SK-N-SH treated with all-trans-retinoic acid at 6 μM for 48 hours (cell line): ENCODE measurements around the gene MYT1.

ENCODE experiments used
- ATAC-seq: fragments of 200-7000 bp; cut with Tn5 transposase; 3 replicates; pipeline ENCODE4 v1.9.1; 2020; ENCODE audit warnings: mild to moderate bottlenecking, moderate library complexity
- ARNTL ChIP-seq: fragments of 450-650 bp; formaldehyde crosslinking; IDR thresholded peaks from 2 replicates; pipeline ENCODE4 v1.5.0; 2020; ENCODE audit warnings: low read depth, mild to moderate bottlenecking, moderate library complexity, borderline replicate concordance
- BACH2 ChIP-seq: fragments of 250-450 bp; sonication (Bioruptor Pico); IDR thresholded peaks from 2 replicates; pipeline ENCODE4 v1.9.0; 2021; ENCODE audit warnings: mild to moderate bottlenecking, borderline replicate concordance
- CSDC2 ChIP-seq: fragments of 250-450 bp; sonication (Bioruptor Pico); IDR thresholded peaks from 2 replicates; pipeline ENCODE4 v1.5.0; 2020; ENCODE audit warnings: mild to moderate bottlenecking, moderate library complexity
- ESRRG ChIP-seq: fragments of 250-450 bp; sonication (Bioruptor Pico); IDR thresholded peaks from 2 replicates; pipeline ENCODE4 v1.6.1; 2021; ENCODE audit warnings: mild to moderate bottlenecking
- GLIS3 ChIP-seq: fragments of 250-450 bp; sonication (Bioruptor Pico); IDR thresholded peaks from 2 replicates; pipeline ENCODE4 v1.5.0; 2020; ENCODE audit warnings: mild to moderate bottlenecking, moderate library complexity
- ISL1 ChIP-seq: fragments of 250-450 bp; sonication (Bioruptor Pico); IDR thresholded peaks from 2 replicates; pipeline ENCODE4 v2.1.2; 2022; ENCODE audit warnings: mild to moderate bottlenecking, moderate library complexity
- OSR1 ChIP-seq: fragments of 250-450 bp; sonication (Bioruptor Pico); IDR thresholded peaks from 2 replicates; pipeline ENCODE4 v1.8.0; 2022; ENCODE audit warnings: moderate library complexity, mild to moderate bottlenecking, inconsistent platforms
- PPARA ChIP-seq: fragments of 250-450 bp; sonication (Bioruptor Pico); IDR thresholded peaks from 2 replicates; pipeline ENCODE4 v1.5.0; 2020; ENCODE audit warnings: mild to moderate bottlenecking, borderline replicate concordance
- RARB ChIP-seq: fragments of 250-450 bp; sonication (Bioruptor Pico); IDR thresholded peaks from 2 replicates; pipeline ENCODE4 v1.8.0; 2021; ENCODE audit warnings: mild to moderate bottlenecking, moderate library complexity
- TCF4 ChIP-seq: fragments of 250-450 bp; sonication (Bioruptor Pico); IDR thresholded peaks from 2 replicates; pipeline ENCODE4 v1.8.0; 2021; ENCODE audit warnings: mild to moderate bottlenecking, moderate library complexity, borderline replicate concordance
- TOX ChIP-seq: fragments of 250-450 bp; sonication (Bioruptor Pico); IDR thresholded peaks from 2 replicates; pipeline ENCODE4 v1.8.0; 2021; ENCODE audit warnings: mild to moderate bottlenecking, moderate library complexity, borderline replicate concordance
- ZFP3 ChIP-seq: fragments of 250-450 bp; sonication (Bioruptor Pico); IDR thresholded peaks from 2 replicates; pipeline ENCODE4 v1.5.0; 2020; ENCODE audit warnings: mild to moderate bottlenecking, moderate library complexity
- ZFP30 ChIP-seq: fragments of 450-650 bp; formaldehyde crosslinking; IDR thresholded peaks from 2 replicates; pipeline ENCODE4 v1.5.0; 2022; ENCODE audit warnings: mild to moderate bottlenecking, moderate library complexity
- ZNF565 ChIP-seq: fragments of 450-650 bp; formaldehyde crosslinking; conservative IDR thresholded peaks from 2 replicates; pipeline ENCODE4 v1.5.0; 2020; ENCODE audit warnings: low read depth, mild to moderate bottlenecking, moderate library complexity
- ZNF70 ChIP-seq: fragments of 450-650 bp; formaldehyde crosslinking; IDR thresholded peaks from 2 replicates; pipeline ENCODE4 v1.5.0; 2020; ENCODE audit warnings: mild to moderate bottlenecking, moderate library complexity
- TF ChIP-seq, protein P1 (sequence below): fragments of 250-450 bp; sonication (Bioruptor Pico); IDR thresholded peaks from 2 replicates; pipeline ENCODE4 v1.8.0; 2021; ENCODE audit warnings: low read depth, mild to moderate bottlenecking, moderate library complexity, borderline replicate concordance
- TF ChIP-seq, protein P2 (sequence below): fragments of 250-450 bp; sonication (Bioruptor Pico); IDR thresholded peaks from 2 replicates; pipeline ENCODE4 v1.8.0; 2020; ENCODE audit warnings: mild to moderate bottlenecking, moderate library complexity, borderline replicate concordance
- TF ChIP-seq, protein P3 (sequence below): fragments of 250-450 bp; sonication (Bioruptor Pico); IDR thresholded peaks from 2 replicates; pipeline ENCODE4 v1.5.1; 2021; ENCODE audit warnings: mild to moderate bottlenecking, moderate library complexity
- TF ChIP-seq, protein P4 (sequence below): fragments of 250-450 bp; sonication (Bioruptor Pico); IDR thresholded peaks from 2 replicates; pipeline ENCODE4 v1.5.1; 2020; ENCODE audit warnings: low read depth, mild to moderate bottlenecking, moderate library complexity
- TF ChIP-seq, protein P5 (sequence below): fragments of 250-450 bp; sonication (Bioruptor Pico); IDR thresholded peaks from 2 replicates; pipeline ENCODE4 v1.5.0; 2020; ENCODE audit warnings: mild to moderate bottlenecking, moderate library complexity

MYT1 gene

DNA sequence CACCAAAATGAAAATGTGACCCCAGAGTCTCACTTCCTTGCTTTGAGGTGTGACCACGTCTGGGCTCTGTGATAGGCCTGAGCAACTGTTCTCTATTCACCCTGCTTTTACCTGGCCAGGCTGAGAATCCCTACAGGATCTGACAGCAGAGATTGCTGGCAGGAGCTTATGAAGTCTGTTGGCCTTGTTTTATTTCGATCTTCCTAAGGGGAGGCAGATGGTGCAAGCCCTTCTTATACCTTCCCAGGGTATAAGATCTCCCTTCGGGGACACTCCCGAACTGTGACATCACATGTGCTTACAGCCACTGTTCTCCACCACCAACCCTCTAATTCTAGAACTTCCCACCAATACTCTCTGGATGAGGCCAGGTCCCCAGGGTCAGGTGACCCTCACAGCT lies 26.8 kb downstream of the MYT1 start:
- TF ChIP-seq ISL1 (no peak), GLIS3 (CRISPR knock-in tag) (no peak), BACH2 (CRISPR knock-in tag) (no peak), ZFP3 (CRISPR knock-in tag) (no peak), ZNF565 (CRISPR knock-in tag) (no peak), OSR1 (CRISPR knock-in tag) (no peak), TOX (CRISPR knock-in tag) (no peak), CSDC2 (no peak), PPARA (CRISPR knock-in tag) (no peak)
- TF ChIP-seq, protein P1, sequence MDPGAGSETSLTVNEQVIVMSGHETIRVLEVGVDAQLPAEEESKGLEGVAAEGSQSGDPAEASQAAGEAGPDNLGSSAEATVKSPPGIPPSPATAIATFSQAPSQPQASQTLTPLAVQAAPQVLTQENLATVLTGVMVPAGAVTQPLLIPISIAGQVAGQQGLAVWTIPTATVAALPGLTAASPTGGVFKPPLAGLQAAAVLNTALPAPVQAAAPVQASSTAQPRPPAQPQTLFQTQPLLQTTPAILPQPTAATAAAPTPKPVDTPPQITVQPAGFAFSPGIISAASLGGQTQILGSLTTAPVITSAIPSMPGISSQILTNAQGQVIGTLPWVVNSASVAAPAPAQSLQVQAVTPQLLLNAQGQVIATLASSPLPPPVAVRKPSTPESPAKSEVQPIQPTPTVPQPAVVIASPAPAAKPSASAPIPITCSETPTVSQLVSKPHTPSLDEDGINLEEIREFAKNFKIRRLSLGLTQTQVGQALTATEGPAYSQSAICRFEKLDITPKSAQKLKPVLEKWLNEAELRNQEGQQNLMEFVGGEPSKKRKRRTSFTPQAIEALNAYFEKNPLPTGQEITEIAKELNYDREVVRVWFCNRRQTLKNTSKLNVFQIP = no peak
- TF ChIP-seq, protein P2, sequence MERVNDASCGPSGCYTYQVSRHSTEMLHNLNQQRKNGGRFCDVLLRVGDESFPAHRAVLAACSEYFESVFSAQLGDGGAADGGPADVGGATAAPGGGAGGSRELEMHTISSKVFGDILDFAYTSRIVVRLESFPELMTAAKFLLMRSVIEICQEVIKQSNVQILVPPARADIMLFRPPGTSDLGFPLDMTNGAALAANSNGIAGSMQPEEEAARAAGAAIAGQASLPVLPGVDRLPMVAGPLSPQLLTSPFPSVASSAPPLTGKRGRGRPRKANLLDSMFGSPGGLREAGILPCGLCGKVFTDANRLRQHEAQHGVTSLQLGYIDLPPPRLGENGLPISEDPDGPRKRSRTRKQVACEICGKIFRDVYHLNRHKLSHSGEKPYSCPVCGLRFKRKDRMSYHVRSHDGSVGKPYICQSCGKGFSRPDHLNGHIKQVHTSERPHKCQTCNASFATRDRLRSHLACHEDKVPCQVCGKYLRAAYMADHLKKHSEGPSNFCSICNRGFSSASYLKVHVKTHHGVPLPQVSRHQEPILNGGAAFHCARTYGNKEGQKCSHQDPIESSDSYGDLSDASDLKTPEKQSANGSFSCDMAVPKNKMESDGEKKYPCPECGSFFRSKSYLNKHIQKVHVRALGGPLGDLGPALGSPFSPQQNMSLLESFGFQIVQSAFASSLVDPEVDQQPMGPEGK (CRISPR knock-in tag) = no peak
- TF ChIP-seq, all 23 proteins: peak for 0
- no peak for ATAC-seq

DNA sequence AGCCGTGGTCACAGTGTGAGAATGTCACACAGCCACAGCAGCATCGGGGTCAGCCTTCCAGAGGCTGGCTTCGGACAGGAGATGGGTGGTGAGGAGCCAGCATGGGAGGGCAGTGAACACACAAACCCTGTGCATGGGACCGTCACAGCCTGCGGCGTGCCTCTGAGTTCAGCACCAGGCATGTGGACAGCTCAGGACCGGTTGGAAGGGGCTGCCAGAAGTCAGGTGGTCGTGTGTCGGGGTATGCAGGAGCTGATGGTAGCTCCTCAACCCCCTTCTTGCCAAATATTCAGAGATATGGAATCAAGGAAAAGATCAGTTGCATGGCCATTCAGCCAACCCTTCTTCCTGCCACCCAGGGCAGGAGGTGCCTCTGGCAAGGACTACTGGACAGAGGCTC lies 28.2 kb downstream of the MYT1 start:
- no peak for ATAC-seq
- TF ChIP-seq ZNF70 (CRISPR knock-in tag) (no peak), ZFP3 (CRISPR knock-in tag) (no peak)

DNA sequence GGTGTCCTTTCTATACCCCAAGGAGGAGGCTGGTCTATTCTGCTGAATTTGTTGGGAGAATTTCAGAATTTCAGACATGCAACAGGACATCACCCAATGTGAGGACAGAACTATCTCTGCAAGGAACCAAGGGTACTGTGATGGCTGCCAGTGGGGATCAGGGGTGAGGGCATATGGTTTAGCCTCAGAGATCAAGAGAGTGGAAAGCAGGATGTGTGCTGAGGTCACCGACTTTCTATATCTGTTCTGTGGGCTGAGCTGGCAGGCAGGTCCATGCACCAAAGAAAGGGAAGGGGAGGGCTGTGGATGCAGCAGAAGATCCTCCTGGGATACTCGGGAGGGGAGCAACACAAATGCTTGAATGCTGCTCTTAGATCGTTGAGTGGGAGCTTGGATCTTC lies 28.8 kb downstream of the MYT1 start:
- no peak for ATAC-seq
- TF ChIP-seq PPARA (CRISPR knock-in tag) (no peak), ZFP30 (no peak), GLIS3 (CRISPR knock-in tag) (no peak), ZNF565 (CRISPR knock-in tag) (no peak), TCF4 (no peak)
- TF ChIP-seq, protein P2 (CRISPR knock-in tag) = no peak
- TF ChIP-seq, all 23 proteins: peak for 0

DNA sequence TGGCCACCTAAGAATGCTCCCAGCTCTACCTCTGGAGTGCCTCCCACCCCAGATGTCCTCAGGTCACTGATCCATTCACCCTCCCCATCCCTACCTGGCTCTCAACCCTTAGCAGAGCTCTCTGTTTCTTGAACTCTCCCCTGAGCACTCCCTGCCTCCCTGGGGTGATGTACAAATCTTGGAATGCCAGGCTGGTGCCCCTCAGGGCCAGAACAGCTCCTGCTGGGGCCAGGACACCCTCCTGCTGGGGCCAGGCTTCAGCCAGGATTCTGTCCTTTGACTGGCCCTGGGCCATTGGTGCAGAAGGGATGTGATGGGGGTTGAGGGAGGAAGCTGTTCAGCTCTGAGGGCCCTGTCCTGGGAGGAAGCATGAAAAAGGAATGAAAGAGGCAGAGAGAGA lies 30.0 kb downstream of the MYT1 start:
- TF ChIP-seq, protein P3, sequence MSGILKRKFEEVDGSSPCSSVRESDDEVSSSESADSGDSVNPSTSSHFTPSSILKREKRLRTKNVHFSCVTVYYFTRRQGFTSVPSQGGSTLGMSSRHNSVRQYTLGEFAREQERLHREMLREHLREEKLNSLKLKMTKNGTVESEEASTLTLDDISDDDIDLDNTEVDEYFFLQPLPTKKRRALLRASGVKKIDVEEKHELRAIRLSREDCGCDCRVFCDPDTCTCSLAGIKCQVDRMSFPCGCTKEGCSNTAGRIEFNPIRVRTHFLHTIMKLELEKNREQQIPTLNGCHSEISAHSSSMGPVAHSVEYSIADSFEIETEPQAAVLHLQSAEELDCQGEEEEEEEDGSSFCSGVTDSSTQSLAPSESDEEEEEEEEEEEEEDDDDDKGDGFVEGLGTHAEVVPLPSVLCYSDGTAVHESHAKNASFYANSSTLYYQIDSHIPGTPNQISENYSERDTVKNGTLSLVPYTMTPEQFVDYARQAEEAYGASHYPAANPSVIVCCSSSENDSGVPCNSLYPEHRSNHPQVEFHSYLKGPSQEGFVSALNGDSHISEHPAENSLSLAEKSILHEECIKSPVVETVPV (CRISPR knock-in tag) = no peak
- TF ChIP-seq RARB (CRISPR knock-in tag) (no peak), PPARA (CRISPR knock-in tag) (no peak), GLIS3 (CRISPR knock-in tag) (no peak), OSR1 (CRISPR knock-in tag) (no peak), ZFP30 (no peak), ARNTL (CRISPR knock-in tag) (no peak), CSDC2 (no peak), ZNF70 (CRISPR knock-in tag) (no peak), ZFP3 (CRISPR knock-in tag) (no peak), ESRRG (no peak), ISL1 (no peak), ZNF565 (CRISPR knock-in tag) (no peak), BACH2 (CRISPR knock-in tag) (no peak)
- TF ChIP-seq, protein P4, sequence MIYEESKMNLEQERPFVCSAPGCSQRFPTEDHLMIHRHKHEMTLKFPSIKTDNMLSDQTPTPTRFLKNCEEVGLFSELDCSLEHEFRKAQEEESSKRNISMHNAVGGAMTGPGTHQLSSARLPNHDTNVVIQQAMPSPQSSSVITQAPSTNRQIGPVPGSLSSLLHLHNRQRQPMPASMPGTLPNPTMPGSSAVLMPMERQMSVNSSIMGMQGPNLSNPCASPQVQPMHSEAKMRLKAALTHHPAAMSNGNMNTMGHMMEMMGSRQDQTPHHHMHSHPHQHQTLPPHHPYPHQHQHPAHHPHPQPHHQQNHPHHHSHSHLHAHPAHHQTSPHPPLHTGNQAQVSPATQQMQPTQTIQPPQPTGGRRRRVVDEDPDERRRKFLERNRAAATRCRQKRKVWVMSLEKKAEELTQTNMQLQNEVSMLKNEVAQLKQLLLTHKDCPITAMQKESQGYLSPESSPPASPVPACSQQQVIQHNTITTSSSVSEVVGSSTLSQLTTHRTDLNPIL = no peak
- TF ChIP-seq, protein P2 (CRISPR knock-in tag) = no peak
- TF ChIP-seq, protein P5, sequence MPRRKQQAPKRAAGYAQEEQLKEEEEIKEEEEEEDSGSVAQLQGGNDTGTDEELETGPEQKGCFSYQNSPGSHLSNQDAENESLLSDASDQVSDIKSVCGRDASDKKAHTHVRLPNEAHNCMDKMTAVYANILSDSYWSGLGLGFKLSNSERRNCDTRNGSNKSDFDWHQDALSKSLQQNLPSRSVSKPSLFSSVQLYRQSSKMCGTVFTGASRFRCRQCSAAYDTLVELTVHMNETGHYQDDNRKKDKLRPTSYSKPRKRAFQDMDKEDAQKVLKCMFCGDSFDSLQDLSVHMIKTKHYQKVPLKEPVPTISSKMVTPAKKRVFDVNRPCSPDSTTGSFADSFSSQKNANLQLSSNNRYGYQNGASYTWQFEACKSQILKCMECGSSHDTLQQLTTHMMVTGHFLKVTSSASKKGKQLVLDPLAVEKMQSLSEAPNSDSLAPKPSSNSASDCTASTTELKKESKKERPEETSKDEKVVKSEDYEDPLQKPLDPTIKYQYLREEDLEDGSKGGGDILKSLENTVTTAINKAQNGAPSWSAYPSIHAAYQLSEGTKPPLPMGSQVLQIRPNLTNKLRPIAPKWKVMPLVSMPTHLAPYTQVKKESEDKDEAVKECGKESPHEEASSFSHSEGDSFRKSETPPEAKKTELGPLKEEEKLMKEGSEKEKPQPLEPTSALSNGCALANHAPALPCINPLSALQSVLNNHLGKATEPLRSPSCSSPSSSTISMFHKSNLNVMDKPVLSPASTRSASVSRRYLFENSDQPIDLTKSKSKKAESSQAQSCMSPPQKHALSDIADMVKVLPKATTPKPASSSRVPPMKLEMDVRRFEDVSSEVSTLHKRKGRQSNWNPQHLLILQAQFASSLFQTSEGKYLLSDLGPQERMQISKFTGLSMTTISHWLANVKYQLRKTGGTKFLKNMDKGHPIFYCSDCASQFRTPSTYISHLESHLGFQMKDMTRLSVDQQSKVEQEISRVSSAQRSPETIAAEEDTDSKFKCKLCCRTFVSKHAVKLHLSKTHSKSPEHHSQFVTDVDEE = no peak
- ATAC-seq = no peak
